Prostate gland (tissue), 2 donors: Measurements from ENCODE around the gene GAB2.

Experiments
- CTCF ChIP-seq, 4 experiments: fragments of 200-600 bp in 2 of 4; fragments of 450-650 bp in 2 of 4; sonication (generic) in 2 of 4; IDR thresholded peaks; 1 replicate in 3 of 4; 2 replicates in 1 of 4; pipeline ENCODE4 v1.5.1; 2016 to 2019; ENCODE audit warnings: antibody characterized with exemption in 4 of 4, mild to moderate bottlenecking in 2 of 4, moderate library complexity in 2 of 4
- POLR2A ChIP-seq: fragments of 450-650 bp; IDR thresholded peaks from one replicate; pipeline ENCODE4 v1.6.1; 2016; ENCODE audit warnings: antibody characterized with exemption, mild to moderate bottlenecking

GRCh38 chr11:78425399-78426070 is 7.9 kb upstream of the GAB2 start:
- TF ChIP-seq CTCF (IDR thresholded peaks at IDR 0.05) (no peak), POLR2A (no peak)
